Measurements from ENCODE around the gene SLC50A1. TPM values are rescaled to one million over a fixed set of nuclear protein-coding genes. Genes with fewer than 3 reads are reported as not detected.

The SLC50A1 gene
- total RNA-seq, 1 donor from 2014 or later, result 19.8 TPM

DNA sequence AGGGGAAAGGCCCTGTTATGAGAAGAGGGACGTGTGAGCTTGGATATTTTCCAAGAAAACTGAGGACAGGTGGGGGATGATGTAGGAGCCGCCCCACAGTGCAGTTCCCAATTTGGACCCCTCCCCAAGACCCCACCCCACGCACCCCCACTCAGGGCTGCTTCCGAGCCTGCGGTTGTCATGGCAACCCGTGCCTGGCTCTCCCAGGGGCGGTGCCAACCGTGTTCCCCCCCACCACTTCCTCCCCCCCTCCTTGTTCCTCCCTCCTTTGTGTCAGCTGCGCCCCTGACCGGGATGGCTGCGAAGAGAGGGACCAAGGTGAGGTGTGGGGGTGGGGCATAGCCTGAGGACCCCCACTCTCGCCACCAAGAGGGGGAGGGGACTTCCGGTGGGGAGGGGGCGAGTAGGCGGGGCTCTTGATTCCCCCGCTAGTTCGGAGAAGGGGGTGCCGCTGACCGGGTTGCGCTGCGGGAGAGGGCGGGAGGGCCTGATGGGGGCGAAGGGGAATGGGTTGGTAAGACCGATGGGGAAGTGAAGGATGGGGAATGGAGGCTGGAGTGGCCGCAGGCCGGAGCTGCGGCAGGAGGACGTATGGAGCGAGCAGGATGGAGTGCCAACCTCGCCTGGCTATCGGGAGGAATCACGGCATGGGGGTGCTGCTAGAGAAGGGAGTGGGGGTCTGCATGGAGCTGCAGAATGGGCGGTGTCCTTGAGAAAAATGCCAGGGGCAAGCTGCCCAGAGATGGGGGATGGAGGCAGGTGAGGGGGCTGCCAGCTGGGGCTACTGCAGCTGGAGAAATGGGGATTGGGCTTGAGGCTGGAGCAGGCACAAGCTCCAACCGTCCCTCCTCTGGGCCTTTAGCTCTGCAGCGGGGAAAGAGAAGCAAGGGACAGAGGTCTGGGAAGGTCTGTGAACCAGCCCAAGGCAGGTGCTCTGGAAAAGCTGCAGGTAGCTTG, 39.0 kb downstream of the SLC50A1 start:
- Histone ChIP-seq H3K4me1 (ENCODE audit: control insufficient read depth in 3 of 3, insufficient read depth in 3 of 3, low read length in 3 of 3) (peaks cover 13 to 27% (median 21%) of the 10 kb centered on the region in 3 donors), H3K9me3 (ENCODE audit: control insufficient read depth in 3 of 3, low read length in 3 of 3) (no peaks in the 10 kb centered on the region), H3K27ac (ENCODE audit: low read depth, low read length) (no peak overlapping the region), H3K36me3 (ENCODE audit: control insufficient read depth in 3 of 3, insufficient read depth in 3 of 3, low read length in 3 of 3) (peaks cover 2 to 9% (median 4%) of the 10 kb centered on the region in 3 donors), H3K4me3 (ENCODE audit: low read length in 3 of 3) (peak overlapping the region in 1 of 3 donors; percentile 2), H3K27me3 (ENCODE audit: control insufficient read depth in 3 of 3, insufficient read depth in 3 of 3, low read length in 3 of 3) (peaks cover 12 to 13% (median 12%) of the 10 kb centered on the region in 3 donors), H3K9ac (ENCODE audit: low read depth in 1 of 3, low read length in 3 of 3) (peak overlapping the region in 1 of 3 donors; percentile 8)

DNA sequence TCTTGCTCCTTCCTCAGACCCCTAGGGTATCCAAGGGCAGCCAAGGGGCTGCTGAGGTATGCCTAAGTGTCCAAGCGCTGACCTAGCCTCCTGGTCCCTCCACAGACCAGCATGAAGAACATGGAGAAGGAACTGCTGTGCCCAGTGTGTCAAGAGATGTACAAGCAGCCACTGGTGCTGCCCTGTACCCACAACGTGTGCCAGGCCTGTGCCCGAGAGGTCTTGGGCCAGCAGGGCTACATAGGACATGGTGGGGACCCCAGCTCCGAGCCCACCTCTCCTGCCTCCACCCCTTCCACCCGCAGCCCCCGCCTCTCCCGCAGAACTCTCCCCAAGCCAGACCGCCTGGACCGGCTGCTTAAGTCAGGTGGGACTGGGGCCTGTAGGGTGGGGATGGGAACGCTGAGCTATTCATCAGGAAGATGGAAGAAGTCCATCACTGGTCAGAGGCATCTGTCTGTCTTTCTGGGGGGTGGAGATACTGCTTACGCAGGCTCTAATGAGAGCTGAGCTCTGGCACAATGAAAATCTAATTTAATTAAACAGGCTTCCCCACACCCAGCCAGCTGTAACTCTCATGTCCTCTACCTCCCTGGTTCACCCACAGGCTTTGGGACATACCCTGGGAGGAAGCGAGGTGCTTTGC, 39.8 kb downstream of the SLC50A1 start:
- H3K36me3 ChIP-seq (ENCODE audit: control insufficient read depth in 3 of 3, insufficient read depth in 3 of 3, low read length in 3 of 3), result peaks cover 0 to 3% (median under 1%) of the 10 kb centered on the region in 3 donors
- no peak overlapping the region for H3K27ac ChIP-seq (ENCODE audit: low read depth, low read length)
- H3K27me3 ChIP-seq (ENCODE audit: control insufficient read depth in 3 of 3, insufficient read depth in 3 of 3, low read length in 3 of 3), result peaks cover 12 to 13% (median 12%) of the 10 kb centered on the region in 3 donors
- H3K9me3 ChIP-seq (ENCODE audit: control insufficient read depth in 3 of 3, low read length in 3 of 3), result no peaks in the 10 kb centered on the region
- peaks cover 13 to 27% (median 21%) of the 10 kb centered on the region in 3 donors for H3K4me1 ChIP-seq (ENCODE audit: control insufficient read depth in 3 of 3, insufficient read depth in 3 of 3, low read length in 3 of 3)
- H3K9ac ChIP-seq (ENCODE audit: low read depth in 1 of 3, low read length in 3 of 3), result no peak overlapping the region
- H3K4me3 ChIP-seq (ENCODE audit: low read length in 3 of 3), result no peak overlapping the region

DNA sequence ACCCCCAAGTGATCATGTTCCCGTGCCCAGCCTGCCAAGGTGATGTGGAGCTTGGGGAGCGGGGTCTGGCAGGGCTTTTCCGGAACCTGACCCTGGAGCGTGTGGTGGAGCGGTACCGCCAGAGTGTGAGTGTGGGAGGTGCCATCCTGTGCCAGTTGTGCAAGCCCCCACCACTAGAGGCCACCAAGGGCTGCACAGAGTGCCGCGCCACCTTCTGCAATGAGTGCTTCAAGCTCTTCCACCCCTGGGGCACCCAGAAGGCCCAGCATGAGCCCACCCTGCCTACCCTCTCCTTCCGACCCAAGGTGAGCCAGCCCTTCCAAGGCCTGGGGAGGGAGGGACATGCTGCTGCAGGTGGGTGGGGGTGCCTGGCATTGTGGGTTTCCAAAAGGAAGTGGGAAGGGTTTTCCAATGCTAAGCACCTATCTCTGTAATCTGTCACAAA, 40.3 kb downstream of the SLC50A1 start:
- H3K27me3 ChIP-seq (ENCODE audit: control insufficient read depth in 3 of 3, insufficient read depth in 3 of 3, low read length in 3 of 3), result peaks cover 12 to 13% (median 12%) of the 10 kb centered on the region in 3 donors

GRCh38 chr1:155176544-155177071, 41.0 kb downstream of the SLC50A1 start:
- Histone ChIP-seq H3K36me3 (ENCODE audit: control insufficient read depth in 3 of 3, insufficient read depth in 3 of 3, low read length in 3 of 3) (no peaks in the 10 kb centered on the region), H3K27ac (ENCODE audit: low read depth, low read length) (no peak overlapping the region), H3K9me3 (ENCODE audit: control insufficient read depth in 3 of 3, low read length in 3 of 3) (no peaks in the 10 kb centered on the region), H3K4me1 (ENCODE audit: control insufficient read depth in 3 of 3, insufficient read depth in 3 of 3, low read length in 3 of 3) (peaks cover 13 to 25% (median 21%) of the 10 kb centered on the region in 3 donors), H3K4me3 (ENCODE audit: low read length in 3 of 3) (peak overlapping the region in 1 of 3 donors; percentile 33), H3K27me3 (ENCODE audit: control insufficient read depth in 3 of 3, insufficient read depth in 3 of 3, low read length in 3 of 3) (peaks cover 12 to 13% (median 12%) of the 10 kb centered on the region in 3 donors), H3K9ac (ENCODE audit: low read depth in 1 of 3, low read length in 3 of 3) (no peak overlapping the region)

More for the DNA sequence above, 40.3 kb downstream of the SLC50A1 start:
- Histone ChIP-seq H3K4me3 (ENCODE audit: low read length in 3 of 3) (no peak overlapping the region), H3K9me3 (ENCODE audit: control insufficient read depth in 3 of 3, low read length in 3 of 3) (no peaks in the 10 kb centered on the region), H3K27ac (ENCODE audit: low read depth, low read length) (no peak overlapping the region), H3K4me1 (ENCODE audit: control insufficient read depth in 3 of 3, insufficient read depth in 3 of 3, low read length in 3 of 3) (peaks cover 13 to 27% (median 21%) of the 10 kb centered on the region in 3 donors), H3K36me3 (ENCODE audit: control insufficient read depth in 3 of 3, insufficient read depth in 3 of 3, low read length in 3 of 3) (no peaks in the 10 kb centered on the region), H3K9ac (ENCODE audit: low read depth in 1 of 3, low read length in 3 of 3) (no peak overlapping the region)

GRCh38 chr1:155177192-155177917, 41.7 kb downstream of the SLC50A1 start:
- peaks cover 12 to 13% (median 12%) of the 10 kb centered on the region in 3 donors for H3K27me3 ChIP-seq (ENCODE audit: control insufficient read depth in 3 of 3, insufficient read depth in 3 of 3, low read length in 3 of 3)
- no peaks in the 10 kb centered on the region for H3K36me3 ChIP-seq (ENCODE audit: control insufficient read depth in 3 of 3, insufficient read depth in 3 of 3, low read length in 3 of 3)
- H3K27ac ChIP-seq (ENCODE audit: low read depth, low read length), result no peak overlapping the region
- no peak overlapping the region for H3K9ac ChIP-seq (ENCODE audit: low read depth in 1 of 3, low read length in 3 of 3)
- no peaks in the 10 kb centered on the region for H3K9me3 ChIP-seq (ENCODE audit: control insufficient read depth in 3 of 3, low read length in 3 of 3)
- peaks cover 8 to 17% (median 15%) of the 10 kb centered on the region in 3 donors for H3K4me1 ChIP-seq (ENCODE audit: control insufficient read depth in 3 of 3, insufficient read depth in 3 of 3, low read length in 3 of 3)
- H3K4me3 ChIP-seq (ENCODE audit: low read length in 3 of 3), result no peak overlapping the region

GRCh38 chr1:155177918-155178281, 42.2 kb downstream of the SLC50A1 start:
- H3K4me3 ChIP-seq (ENCODE audit: low read length in 3 of 3), result no peak overlapping the region
- H3K27me3 ChIP-seq (ENCODE audit: control insufficient read depth in 3 of 3, insufficient read depth in 3 of 3, low read length in 3 of 3), result peaks cover 12 to 13% (median 12%) of the 10 kb centered on the region in 3 donors

GRCh38 chr1:155178441-155179111, 42.9 kb downstream of the SLC50A1 start:
- H3K36me3 ChIP-seq (ENCODE audit: control insufficient read depth in 3 of 3, insufficient read depth in 3 of 3, low read length in 3 of 3), result no peaks in the 10 kb centered on the region
- H3K4me3 ChIP-seq (ENCODE audit: low read length in 3 of 3), result no peak overlapping the region
- H3K9me3 ChIP-seq (ENCODE audit: control insufficient read depth in 3 of 3, low read length in 3 of 3), result no peaks in the 10 kb centered on the region
- H3K9ac ChIP-seq (ENCODE audit: low read depth in 1 of 3, low read length in 3 of 3), result no peak overlapping the region
- peaks cover 12 to 13% (median 12%) of the 10 kb centered on the region in 3 donors for H3K27me3 ChIP-seq (ENCODE audit: control insufficient read depth in 3 of 3, insufficient read depth in 3 of 3, low read length in 3 of 3)
- H3K27ac ChIP-seq (ENCODE audit: low read depth, low read length), result no peak overlapping the region
- H3K4me1 ChIP-seq (ENCODE audit: control insufficient read depth in 3 of 3, insufficient read depth in 3 of 3, low read length in 3 of 3), result peaks cover 1 to 9% (median 8%) of the 10 kb centered on the region in 3 donors

More at GRCh38 chr1:155177918-155178281, 42.2 kb downstream of the SLC50A1 start:
- no peaks in the 10 kb centered on the region for H3K36me3 ChIP-seq (ENCODE audit: control insufficient read depth in 3 of 3, insufficient read depth in 3 of 3, low read length in 3 of 3)
- no peaks in the 10 kb centered on the region for H3K9me3 ChIP-seq (ENCODE audit: control insufficient read depth in 3 of 3, low read length in 3 of 3)
- H3K27ac ChIP-seq (ENCODE audit: low read depth, low read length), result no peak overlapping the region
- H3K9ac ChIP-seq (ENCODE audit: low read depth in 1 of 3, low read length in 3 of 3), result no peak overlapping the region
- peaks cover 5 to 14% (median 11%) of the 10 kb centered on the region in 3 donors for H3K4me1 ChIP-seq (ENCODE audit: control insufficient read depth in 3 of 3, insufficient read depth in 3 of 3, low read length in 3 of 3)

- Histone ChIP-seq H3K27ac (ENCODE audit: low read depth, low read length) (no peak overlapping the region), H3K36me3 (ENCODE audit: control insufficient read depth in 3 of 3, insufficient read depth in 3 of 3, low read length in 3 of 3) (no peaks in the 10 kb centered on the region), H3K4me3 (ENCODE audit: low read length in 3 of 3) (no peak overlapping the region), H3K27me3 (ENCODE audit: control insufficient read depth in 3 of 3, insufficient read depth in 3 of 3, low read length in 3 of 3) (peaks cover 7 to 8% (median 8%) of the 10 kb centered on the region in 3 donors), H3K9ac (ENCODE audit: low read depth in 1 of 3, low read length in 3 of 3) (no peak overlapping the region), H3K4me1 (ENCODE audit: control insufficient read depth in 3 of 3, insufficient read depth in 3 of 3, low read length in 3 of 3) (peaks cover 5 to 15% (median 5%) of the 10 kb centered on the region in 3 donors), H3K9me3 (ENCODE audit: control insufficient read depth in 3 of 3, low read length in 3 of 3) (no peaks in the 10 kb centered on the region)
These were observed 43.7 kb downstream of the SLC50A1 start for GRCh38 chr1:155179112-155180031.
